ENCODE results near the gene LMNA.
"Not testable (repeated sequence)": the region's sequence is repeated elsewhere in the genome, so short reads cannot be mapped to it uniquely, and the experiment has no call there.

The LMNA gene

DNA sequence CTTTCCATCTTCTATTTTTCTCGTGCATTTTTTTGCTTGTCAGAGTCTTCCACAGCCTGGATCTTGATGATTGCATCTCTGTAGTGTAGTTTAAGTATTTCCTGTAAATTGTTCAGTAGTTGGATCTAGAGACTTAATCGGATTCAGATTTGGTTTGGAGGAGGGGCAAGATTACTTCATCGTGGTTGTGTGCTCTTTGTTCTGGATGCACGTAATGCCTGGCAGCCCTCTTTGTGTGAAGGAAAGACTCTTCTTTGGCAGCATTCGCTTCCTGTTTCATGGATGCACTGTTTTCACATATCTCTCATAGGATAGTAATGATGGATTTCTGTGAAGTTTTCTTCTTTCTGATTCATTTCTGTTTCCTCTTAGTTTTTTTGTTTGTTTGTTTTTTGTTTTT is 53.0 kb downstream of the LMNA start:
- DNase-seq, result no peak

GRCh38 chr1:156172696-156173470 is 58.4 kb downstream of the LMNA start:
- no peak for DNase-seq

DNA sequence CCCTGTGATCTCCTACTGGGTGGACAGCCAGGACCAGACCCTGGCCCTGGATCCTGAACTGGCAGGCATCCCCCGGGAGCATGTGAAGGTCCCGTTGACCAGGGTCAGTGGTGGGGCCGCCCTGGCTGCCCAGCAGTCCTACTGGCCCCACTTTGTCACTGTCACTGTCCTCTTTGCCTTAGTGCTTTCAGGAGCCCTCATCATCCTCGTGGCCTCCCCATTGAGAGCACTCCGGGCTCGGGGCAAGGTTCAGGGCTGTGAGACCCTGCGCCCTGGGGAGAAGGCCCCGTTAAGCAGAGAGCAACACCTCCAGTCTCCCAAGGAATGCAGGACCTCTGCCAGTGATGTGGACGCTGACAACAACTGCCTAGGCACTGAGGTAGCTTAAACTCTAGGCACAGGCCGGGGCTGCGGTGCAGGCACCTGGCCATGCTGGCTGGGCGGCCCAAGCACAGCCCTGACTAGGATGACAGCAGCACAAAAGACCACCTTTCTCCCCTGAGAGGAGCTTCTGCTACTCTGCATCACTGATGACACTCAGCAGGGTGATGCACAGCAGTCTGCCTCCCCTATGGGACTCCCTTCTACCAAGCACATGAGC is 62.2 kb downstream of the LMNA start:
- DNase-seq, result no peak

DNA sequence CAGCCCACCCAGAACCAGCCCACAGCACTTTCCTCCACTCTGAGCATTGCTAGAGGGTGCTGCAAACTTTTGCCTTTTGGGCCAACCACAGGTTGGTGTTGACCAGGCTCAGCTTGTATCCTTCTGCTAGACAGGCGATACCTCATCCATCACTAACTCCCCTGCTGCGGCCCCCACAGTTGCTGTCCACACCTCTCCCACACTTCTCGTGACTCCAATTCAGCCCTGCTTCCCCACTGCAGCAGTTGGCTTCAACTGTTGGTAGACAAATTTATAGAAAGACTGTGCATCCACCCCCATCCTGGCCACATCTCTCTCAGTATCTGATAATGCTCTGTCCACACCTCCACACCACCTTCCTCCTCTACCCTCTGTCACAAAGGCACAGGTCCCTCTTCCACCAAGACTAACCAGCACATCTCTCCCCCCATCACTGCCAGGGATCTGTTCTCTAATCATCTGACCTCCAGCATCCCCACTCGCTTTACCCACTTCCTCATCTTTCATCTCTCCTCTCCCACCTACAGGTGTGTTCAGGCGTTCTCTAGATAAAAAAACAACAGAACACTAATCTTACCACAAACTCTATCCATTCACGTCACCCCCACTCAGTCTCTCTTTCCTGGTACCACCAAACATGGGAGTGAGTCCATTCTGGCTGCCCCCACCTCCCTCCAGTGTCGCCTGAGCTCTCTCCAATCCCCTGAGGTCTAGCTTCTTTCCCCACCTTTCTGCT is 63.6 kb downstream of the LMNA start:
- DNase-seq, result no peak

GRCh38 chr1:156180471-156180870 is 66.0 kb downstream of the LMNA start:
- no peak for DNase-seq

GRCh38 chr1:156181391-156181924 is 66.9 kb downstream of the LMNA start:
- not testable (repeated sequence) for DNase-seq

GRCh38 chr1:156182010-156182779 is 67.7 kb downstream of the LMNA start:
- DNase-seq, result not testable (repeated sequence)

DNA sequence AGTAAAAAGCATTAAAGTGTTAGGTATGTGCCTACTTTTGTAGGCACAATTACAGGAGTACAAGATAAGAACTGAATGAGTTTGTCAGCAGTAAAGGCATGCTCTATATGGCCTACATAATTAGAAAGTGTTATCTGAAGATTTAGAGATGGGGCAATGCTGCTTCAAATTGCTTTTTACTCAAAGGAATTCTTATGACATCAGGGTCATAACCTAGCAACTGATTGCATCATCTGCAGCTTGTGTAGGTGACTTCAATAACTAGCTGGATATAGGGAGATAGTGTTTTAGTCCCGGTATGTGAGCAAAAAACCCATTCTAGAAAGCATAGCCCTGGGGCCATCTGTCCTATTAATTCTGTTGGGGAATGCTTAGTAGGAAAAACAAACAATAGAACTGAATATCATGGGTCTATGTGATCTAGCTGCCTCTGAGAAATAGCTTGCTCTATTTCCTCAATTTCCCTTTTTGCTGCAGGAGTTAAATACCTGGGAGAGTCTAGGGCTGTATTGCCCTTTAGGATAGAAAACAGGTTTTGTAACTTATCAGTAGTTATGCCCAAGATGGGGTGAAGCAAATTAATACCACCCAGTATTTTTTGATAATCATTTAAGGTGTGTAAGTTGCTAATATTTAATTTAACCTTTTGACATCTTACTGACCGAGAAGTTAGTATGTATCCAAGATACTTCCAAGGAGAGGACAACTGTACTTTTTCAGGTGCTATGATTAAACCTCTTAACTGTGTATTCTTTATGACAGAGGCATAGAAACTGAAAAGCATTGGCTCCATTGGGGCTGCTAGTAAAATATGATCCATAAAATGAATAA is 72.1 kb downstream of the LMNA start:
- DNase-seq, result not testable (repeated sequence)
